Middle frontal gyrus (tissue), 1 donor: ENCODE data around the gene TIMM10.

Experiments used
- DNase-seq: peaks from one replicate; pipeline ENCODE4 v3.0.0-alpha.2; 2015; ENCODE audit warnings: low spot score; ENCODE audit errors: extremely low spot score

The TIMM10 gene

DNA sequence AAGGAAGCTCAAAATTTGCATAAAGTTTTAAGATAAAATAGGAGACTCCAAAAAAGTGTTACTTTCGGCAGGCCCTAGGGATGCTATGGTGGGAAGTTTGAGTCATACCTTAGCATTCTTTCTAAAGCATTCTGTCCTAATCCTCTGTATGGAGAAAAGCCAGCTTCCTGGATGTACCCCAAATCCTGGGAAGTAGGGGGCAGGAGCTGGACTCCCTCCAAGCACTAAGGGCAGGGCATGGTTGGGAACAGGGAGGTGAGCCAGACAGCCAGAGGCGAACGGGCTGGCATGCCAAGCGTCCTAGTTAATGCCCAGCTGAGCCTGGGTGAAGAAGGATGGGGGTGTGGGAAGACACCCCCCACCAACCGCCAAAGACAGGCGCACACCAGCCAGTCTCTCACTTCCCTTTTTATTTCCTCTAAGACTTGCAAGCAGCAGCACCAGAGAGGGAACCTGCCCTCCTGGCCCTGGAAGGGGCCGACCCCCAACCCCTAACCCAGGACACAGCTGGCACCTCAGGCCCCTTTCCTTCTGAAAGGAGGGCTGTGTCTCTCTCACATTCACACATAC lies 46.3 kb downstream of the TIMM10 start:
- DNase-seq, result no peak

DNA sequence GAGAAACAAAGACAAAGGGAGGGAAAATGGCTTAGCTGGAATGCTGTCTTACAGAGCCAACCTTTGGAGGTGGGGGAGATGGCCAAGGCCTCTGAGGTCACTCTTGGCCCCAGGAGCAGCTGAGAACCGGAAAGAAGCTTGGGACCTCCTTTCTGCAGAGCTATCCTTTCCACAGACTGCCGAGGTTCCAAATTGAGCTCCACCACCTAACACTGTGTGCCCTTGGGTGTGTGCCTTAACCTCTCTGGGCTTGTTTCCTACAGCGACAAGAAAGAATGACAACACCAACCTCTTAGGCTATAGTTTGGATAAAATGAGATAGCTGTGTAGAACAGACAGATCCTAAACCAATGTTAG lies 47.0 kb downstream of the TIMM10 start:
- DNase-seq, result no peak

DNA sequence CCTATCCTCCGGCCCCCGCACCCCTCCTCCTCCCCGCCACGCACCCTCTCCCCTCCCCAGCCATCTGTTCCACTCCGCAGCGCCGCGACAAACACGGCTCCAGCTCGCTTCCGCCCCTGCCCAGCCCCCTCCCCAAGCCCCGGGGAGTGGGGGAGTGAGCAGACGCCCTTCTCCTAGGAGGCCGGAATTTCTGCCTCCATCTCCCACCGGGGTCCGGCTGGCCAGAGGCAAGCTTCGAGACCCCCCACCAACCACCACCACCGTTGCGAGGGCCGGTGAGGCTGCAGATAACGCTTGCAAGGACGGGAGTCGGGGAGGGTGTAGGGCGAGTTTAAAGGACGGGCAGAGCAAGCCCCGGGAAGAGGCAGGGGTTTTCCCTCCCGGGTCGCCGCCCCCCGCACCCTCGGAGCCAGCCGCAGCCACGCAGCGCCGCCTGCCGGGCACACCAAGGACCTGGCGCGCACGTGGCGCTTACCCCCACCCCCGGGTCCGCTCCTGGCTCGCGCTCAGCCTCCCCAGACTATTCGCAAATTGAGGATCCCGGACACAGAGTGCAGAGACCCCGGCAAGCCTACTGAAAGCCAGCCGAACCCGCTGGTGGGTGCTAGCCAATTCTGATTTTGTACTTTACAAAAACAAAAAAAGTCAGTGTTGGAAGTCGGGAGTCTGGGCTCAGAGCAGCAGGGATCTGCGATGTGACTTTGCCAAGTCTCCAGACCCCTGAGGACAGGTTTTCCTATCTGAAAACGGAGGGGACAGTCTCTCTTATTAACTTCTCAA lies 47.6 kb downstream of the TIMM10 start:
- DNase-seq, result no peak

DNA sequence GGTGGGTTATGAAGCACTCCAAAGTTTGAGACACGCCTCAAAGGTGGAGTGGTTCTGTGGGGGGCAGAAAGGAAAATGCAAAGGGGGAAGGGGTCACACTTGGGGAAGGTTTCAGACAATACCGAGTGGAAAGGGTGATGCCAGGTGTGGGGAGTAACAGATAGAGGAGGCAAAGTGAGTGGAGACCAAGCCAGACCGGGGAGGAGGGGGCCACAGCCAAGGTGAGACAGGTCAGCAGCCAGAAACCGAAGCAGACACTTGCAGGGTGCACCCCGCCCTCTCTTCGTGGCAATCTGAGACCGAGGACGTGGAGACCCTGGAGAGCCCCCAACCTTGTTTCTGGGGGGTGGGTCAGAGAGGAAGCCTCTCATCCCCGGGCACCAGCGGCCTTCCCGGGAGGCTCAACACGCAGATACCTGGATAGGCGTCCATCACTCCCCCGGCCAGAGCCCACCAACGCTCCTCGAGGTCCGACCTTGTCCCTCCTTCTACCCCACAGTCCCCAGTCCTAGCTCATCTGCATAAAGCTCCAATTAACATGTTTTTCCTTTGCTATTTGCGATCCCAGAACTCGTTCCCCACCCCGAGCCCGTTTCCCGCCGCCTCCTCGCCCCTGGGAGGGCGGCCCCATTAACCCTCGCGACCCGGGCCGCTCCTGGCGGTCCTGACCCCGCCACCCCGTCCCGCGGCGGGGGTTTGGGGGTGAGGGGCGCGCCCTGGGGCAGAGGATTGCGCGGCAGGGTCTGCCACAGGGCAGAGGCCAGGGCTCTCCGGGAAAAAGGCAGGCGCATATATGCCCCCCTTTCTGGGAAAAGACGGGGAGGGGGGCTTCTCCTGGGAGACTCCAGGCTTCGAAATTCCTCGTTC lies 48.4 kb downstream of the TIMM10 start:
- no peak for DNase-seq

DNA sequence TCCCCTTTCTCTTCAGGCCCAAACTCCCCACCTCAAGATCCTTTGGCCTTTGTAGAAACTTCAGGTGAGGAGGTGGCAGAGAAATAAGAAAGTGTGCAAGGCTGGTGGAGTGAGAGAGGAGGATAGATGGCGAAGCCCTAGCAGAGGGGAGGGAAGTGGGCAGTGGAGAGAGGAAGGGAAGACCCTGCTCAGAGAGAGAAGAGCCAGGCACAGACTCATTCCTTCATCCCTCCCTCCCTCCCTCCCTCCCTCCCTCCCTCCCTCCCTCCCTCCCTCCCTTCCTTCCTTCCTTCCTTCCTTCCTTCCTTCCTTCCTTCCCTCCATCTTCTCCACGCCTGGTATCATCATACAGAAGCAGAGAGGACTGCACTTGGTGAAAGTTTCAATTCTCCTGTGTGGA lies 49.2 kb downstream of the TIMM10 start:
- DNase-seq, result no peak

DNA sequence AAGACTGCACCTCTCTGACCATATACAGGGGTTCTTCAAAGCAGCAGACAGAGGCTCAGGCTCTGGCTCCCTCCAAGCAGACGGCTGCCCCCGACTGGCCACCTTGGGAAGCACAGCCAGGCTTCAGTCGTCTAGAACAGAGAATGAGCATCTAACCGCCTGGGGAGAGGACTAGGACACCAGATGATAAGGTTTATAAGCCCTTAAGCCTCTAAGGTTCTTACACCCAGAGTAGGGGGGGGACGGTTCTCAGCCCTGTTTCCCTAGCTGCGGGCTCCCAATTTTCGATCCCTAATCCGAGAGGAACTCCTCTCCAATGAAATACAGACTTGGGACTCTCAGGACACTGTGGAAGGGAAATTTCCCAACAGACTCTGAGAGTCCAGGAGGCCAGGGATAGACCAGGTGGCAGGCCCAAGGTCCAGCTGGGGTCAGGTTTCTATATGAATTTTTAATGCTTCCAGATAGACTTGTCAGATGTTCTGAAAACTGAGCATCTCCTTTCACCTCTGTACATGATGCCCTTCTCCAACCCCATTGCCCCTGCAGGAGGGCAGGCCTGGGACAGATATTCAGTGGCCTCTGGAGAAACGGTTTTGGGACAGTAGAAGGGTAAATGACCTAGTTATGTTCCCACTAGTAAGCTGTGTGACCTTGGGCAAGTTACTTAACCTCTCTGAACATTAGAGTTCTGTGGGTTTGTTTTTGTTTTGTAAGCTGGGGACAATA lies 50.0 kb downstream of the TIMM10 start:
- DNase-seq, result no peak

DNA sequence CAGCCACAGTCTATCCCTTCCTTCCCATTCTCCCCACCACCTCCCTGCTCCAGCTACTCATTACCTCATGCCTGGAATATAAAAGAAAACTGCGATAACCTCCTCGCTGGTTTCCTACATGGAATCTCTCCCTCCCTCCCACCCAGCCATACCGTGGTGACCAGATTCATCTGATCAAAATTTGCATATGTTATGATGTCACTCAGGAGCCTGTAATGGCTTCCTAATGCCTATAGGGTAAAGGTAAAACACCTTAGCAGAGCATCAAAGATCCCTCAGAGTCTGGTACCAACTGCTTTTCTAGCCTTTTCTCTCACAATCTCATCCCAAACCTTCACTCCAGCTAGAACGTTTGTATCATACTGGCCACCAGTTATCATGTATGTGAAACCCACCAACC lies 50.6 kb downstream of the TIMM10 start:
- no peak for DNase-seq

DNA sequence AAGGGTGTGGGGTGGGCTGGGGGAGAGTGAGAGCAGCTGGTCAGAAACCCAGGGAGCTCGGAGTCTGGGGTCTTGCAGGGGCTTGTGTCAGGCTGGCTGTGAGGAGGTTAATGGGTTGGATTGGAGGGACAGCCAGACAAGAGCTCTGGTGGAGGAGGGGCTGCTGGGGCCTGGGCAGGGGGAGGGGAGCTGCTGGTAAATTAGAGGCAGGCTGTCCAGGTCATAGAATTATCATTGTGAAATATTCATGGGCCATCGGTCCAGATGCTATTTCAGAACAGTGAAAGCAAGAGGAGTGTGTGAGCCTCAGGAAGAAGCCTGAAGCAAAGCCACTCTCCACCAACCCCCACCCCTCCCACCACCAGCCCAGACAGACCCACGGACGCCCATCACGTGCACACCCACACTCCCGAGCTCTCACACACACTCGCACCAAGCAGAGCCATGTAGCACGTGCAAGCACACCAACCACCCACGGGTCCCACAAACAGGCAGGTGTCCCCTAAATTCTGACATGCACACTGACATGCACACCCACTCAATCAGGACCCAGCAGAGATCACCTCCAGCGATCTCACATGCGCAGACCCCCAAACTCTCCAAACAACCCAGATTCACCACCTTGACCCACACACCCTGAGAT lies 51.4 kb downstream of the TIMM10 start:
- no peak for DNase-seq
